ENCODE data around the gene TMPO. TPM values are rescaled to one million over a fixed set of nuclear protein-coding genes. Genes with fewer than 3 reads are reported as not detected.

TMPO gene
- polyA plus RNA-seq, 1 experiment: 49.1 TPM

GRCh38 chr12:98519257-98519907 lies 4.0 kb downstream of the TMPO start:
- CTCF ChIA-PET: interaction anchor here (0.5 to 1.6 kb wide), 7 partner anchors 13 to 102 kb away, joined by 3 to 9 read pairs (median 4); no protein-coding TSS in a partner anchor
- POLR2A ChIA-PET: no interaction called here
- DNase-seq (ENCODE audit: low read depth, low spot score): no peak

DNA sequence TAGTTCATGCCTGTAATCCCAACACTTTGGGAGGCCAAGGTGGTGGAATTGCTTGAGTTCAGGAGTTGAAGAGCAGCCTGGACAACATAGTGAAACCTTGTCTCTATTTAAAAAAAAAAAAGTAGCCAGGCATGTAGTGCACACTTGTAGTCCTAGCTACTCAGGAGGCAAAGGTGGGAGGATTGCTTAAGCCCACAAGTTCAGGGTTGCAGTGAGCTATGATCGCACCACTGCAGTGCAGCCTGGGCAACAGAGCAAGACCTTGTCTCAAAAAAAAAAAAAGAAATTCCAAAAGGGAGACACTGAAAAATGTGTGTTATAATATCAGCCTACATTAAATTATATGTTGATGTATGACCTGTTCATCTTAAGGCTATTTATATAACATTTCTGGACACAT lies 14.7 kb downstream of the TMPO start:
- no peak for TF ChIP-seq CTCF (IDR thresholded peaks at IDR 0.05; ENCODE audit: low read depth, low read length)
- H3K4me3 ChIP-seq (ENCODE audit: low read depth, low read length): no peak overlapping the region
- POLR2A ChIA-PET: no interaction called here
- no peaks in the 10 kb centered on the region for H3K9me3 ChIP-seq (ENCODE audit: control insufficient read depth, insufficient read depth, low read length)
- H3K27ac ChIP-seq (ENCODE audit: low read depth, low read length): no peak overlapping the region
- DNase-seq (ENCODE audit: low read depth, low spot score): no peak
- no peaks in the 10 kb centered on the region for H3K27me3 ChIP-seq (ENCODE audit: control insufficient read depth, insufficient read depth, low read length)
- CTCF ChIA-PET: interaction anchor here (0.7 to 2.6 kb wide), 3 partner anchors 37 to 105 kb away, joined by 3 to 22 read pairs (median 6); no protein-coding TSS in a partner anchor

More at GRCh38 chr12:98519257-98519907, 4.0 kb downstream of the TMPO start:
- H3K4me3 ChIP-seq (ENCODE audit: low read depth, low read length): no peak overlapping the region
- no peaks in the 10 kb centered on the region for H3K27me3 ChIP-seq (ENCODE audit: control insufficient read depth, insufficient read depth, low read length)
- no peaks in the 10 kb centered on the region; the same call in 1 of the 2 replicates for H3K9me3 ChIP-seq (ENCODE audit: control insufficient read depth, insufficient read depth, low read length)
- no peak for TF ChIP-seq CTCF (IDR thresholded peaks at IDR 0.05; ENCODE audit: low read depth, low read length)
- no peak overlapping the region for H3K27ac ChIP-seq (ENCODE audit: low read depth, low read length)

GRCh38 chr12:98532687-98533304 lies 17.4 kb downstream of the TMPO start:
- Histone ChIP-seq H3K4me3 (ENCODE audit: low read depth, low read length) (no peak overlapping the region), H3K27me3 (ENCODE audit: control insufficient read depth, insufficient read depth, low read length) (no peaks in the 10 kb centered on the region), H3K9me3 (ENCODE audit: control insufficient read depth, insufficient read depth, low read length) (no peaks in the 10 kb centered on the region), H3K27ac (ENCODE audit: low read depth, low read length) (no peak overlapping the region)
- peak; percentile 68 for TF ChIP-seq CTCF (IDR thresholded peaks at IDR 0.05; ENCODE audit: low read depth, low read length)
- CTCF ChIA-PET: interaction anchor here (0.5 to 4.7 kb wide), 29 partner anchors 9 to 179 kb away, joined by 3 to 62 read pairs (median 7); partner anchors contain the start of gene SLC25A3
- POLR2A ChIA-PET: interaction anchor here (0.5 to 1.4 kb wide), 2 partner anchors 34 to 61 kb away, joined by 4 read pairs; partner anchors contain the start of gene SLC25A3
- DNase-seq (ENCODE audit: low read depth, low spot score): peak; percentile 23

DNA sequence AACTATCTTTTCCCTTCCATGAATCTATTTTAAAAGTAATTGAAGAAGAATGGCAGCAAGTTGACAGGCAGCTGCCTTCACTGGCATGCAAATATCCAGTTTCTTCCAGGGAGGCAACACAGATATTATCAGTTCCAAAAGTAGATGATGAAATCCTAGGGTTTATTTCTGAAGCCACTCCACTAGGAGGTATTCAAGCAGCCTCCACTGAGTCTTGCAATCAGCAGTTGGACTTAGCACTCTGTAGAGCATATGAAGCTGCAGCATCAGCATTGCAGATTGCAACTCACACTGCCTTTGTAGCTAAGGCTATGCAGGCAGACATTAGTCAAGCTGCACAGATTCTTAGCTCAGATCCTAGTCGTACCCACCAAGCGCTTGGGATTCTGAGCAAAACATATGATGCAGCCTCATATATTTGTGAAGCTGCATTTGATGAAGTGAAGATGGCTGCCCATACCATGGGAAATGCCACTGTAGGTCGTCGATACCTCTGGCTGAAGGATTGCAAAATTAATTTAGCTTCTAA lies 18.4 kb downstream of the TMPO start:
- no peak overlapping the region for H3K27ac ChIP-seq (ENCODE audit: low read depth, low read length)
- H3K27me3 ChIP-seq (ENCODE audit: control insufficient read depth, insufficient read depth, low read length): no peaks in the 10 kb centered on the region
- no peak for TF ChIP-seq CTCF (IDR thresholded peaks at IDR 0.05; ENCODE audit: low read depth, low read length)
- CTCF ChIA-PET: interaction anchor here (0.8 to 4.7 kb wide), 14 partner anchors 11 to 515 kb away, joined by 3 to 62 read pairs (median 7); no protein-coding TSS in a partner anchor
- POLR2A ChIA-PET: interaction anchor here (1.4 kb wide), 1 partner anchor 60 kb away, joined by 4 read pairs; the partner anchor contains the start of gene SLC25A3
- H3K4me3 ChIP-seq (ENCODE audit: low read depth, low read length): no peak overlapping the region
- DNase-seq (ENCODE audit: low read depth, low spot score): no peak
- no peaks in the 10 kb centered on the region for H3K9me3 ChIP-seq (ENCODE audit: control insufficient read depth, insufficient read depth, low read length)

Data from AG04450 (cell line).